LNCaP clone FGC (cell line): ENCODE measurements around the gene POPDC2.

Source experiments
- DNase-seq: peaks from one replicate; pipeline ENCODE4 v3.0.0-alpha.2; 2011; ENCODE audit warnings: low read depth
- H3K4me3 ChIP-seq: 2 replicates; pipeline ENCODE4 v1.5.1; 2011; ENCODE audit warnings: mild to moderate bottlenecking, low read depth, low read length, control low read depth
- TF ChIP-seq, protein P1 (sequence below): IDR thresholded peaks from 2 replicates; pipeline ENCODE4 v1.5.1; 2012; ENCODE audit warnings: mild to moderate bottlenecking; ENCODE audit not compliant: control insufficient read depth, insufficient read depth; ENCODE audit errors: extremely low read depth

Gene POPDC2

DNA sequence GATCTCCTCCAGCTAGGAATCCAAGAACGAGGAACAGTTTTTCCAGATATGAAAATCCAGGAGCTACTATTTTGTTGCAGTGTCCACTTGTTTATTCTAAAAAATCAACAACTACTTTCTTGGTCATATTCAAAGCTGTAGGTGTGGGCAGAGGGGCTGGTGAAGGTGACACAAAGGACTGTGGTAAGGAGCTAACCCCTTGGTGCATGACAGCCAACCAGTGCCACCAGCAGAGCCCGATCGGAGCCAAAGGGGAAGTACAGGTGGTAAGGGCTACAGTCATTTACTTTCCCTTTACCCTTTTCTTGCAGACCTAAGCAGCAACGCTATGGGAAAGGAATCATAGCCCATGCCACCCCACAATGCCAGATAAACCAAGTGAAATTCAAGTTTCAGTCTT lies 32.0 kb downstream of the POPDC2 start:
- DNase-seq = no peak

DNA sequence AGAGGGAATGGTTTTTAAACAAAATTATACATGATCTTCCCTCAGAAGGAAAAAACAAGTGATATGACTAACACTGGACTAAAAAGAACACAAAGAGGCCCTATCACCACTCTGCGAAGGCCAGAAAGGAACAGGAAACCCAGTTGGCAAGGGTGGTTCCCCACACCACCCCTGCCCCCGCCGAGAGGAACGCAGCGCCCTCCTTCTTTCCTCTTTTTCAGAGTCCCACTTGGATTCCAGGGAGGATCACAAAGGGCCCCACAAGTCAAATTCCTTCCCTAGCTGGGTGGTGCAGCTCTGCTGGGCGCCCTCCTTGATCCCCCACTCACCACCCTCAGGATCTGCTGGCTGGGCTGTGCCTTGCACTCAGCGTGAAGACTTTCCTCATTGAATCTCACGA lies 32.9 kb downstream of the POPDC2 start:
- H3K4me3 ChIP-seq = no peak overlapping the region
- TF ChIP-seq, protein P1, sequence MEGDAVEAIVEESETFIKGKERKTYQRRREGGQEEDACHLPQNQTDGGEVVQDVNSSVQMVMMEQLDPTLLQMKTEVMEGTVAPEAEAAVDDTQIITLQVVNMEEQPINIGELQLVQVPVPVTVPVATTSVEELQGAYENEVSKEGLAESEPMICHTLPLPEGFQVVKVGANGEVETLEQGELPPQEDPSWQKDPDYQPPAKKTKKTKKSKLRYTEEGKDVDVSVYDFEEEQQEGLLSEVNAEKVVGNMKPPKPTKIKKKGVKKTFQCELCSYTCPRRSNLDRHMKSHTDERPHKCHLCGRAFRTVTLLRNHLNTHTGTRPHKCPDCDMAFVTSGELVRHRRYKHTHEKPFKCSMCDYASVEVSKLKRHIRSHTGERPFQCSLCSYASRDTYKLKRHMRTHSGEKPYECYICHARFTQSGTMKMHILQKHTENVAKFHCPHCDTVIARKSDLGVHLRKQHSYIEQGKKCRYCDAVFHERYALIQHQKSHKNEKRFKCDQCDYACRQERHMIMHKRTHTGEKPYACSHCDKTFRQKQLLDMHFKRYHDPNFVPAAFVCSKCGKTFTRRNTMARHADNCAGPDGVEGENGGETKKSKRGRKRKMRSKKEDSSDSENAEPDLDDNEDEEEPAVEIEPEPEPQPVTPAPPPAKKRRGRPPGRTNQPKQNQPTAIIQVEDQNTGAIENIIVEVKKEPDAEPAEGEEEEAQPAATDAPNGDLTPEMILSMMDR = no peak
- no peak for DNase-seq

More for the DNA sequence above, 32.0 kb downstream of the POPDC2 start:
- H3K4me3 ChIP-seq = no peak overlapping the region
- TF ChIP-seq, protein P1 = no peak

DNA sequence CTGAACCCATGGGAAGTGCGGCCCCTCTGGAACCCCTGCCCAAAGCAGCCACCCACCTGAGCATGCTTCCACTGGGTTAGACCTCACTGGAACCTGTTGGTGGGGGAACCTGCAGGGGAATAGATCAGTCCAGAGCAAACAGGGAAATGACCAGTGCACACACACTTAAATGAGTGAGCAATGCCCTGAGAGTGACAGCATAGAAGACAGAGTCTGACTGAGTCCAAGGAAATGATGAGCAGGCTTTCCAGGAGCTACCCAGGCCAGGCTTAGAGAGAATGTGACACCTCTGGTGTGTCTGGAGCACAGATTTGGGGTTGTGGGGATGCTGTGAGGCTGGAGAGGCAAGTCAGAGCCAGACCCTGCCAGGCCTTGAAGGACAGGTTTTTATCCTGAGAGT lies 34.2 kb downstream of the POPDC2 start:
- TF ChIP-seq, protein P1 = no peak
- DNase-seq = no peak
- H3K4me3 ChIP-seq = no peak overlapping the region

DNA sequence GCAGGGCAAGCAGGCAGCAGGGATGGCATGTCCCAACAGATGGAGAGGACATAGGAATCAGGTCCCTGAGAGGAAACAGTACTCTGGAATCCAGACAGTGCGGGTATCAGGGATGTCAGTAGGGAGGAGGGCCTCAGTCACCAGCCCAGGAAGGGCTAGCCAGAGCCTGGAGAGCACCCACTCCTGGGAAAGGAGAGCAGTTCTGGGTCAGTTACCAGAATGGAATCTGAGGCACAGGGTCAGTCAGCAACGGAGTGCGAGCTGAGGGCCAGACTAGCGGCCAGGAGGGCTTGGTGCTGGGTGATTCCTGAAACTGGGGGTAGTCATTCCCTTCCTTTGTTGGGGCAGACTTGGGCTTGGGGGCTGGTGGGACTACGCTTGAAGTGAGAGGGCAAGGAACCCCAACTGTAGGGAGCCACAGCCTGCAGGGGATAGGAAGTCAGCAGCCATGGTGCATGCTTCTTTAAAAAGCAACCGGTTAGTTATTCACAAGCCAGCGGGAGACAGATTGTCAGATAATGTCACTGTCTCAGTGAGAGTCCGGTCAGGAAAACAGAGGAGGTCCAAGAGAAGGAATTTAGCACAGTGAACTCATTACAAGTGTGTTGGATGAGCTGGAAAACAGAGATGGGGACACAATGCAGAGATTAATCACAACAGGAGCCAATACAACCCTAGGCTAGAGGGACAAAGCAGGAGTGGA lies 34.8 kb downstream of the POPDC2 start:
- no peak overlapping the region for H3K4me3 ChIP-seq
- TF ChIP-seq, protein P1 = no peak
- DNase-seq = no peak

DNA sequence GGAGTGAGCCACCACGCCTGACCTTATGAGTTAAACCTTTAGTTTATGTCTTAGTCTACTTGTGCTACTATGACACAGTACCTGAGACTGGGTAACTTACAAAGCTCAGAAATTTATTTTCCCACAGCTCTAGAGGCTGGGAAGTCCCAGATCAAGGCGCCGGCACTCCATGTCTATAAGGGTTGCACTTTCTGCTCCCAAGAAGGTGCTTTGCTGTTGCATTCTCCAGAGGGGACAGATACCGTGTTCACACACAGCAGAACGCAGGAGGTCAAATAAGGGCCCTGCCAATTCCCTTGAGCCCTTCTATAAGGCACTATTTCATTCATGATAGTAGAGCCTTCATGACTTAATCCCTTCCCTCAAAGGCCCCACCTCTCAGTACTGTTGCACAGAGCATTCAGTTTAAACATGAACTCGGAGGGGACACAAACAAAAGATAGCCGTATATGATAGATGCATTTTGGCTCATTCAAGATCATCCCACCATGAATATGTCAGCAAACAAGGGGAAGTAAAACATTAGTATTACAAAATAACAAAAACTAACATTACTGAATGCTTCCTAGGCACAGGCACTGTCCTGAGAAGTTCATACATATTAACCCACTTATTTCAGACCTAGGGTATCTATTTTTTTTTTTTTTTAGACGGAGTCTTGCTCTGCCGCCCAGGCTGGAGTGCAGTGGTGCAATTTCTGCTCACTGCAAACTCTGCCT lies 36.2 kb downstream of the POPDC2 start:
- DNase-seq = no peak
- TF ChIP-seq, protein P1 = no peak
- no peak overlapping the region for H3K4me3 ChIP-seq

DNA sequence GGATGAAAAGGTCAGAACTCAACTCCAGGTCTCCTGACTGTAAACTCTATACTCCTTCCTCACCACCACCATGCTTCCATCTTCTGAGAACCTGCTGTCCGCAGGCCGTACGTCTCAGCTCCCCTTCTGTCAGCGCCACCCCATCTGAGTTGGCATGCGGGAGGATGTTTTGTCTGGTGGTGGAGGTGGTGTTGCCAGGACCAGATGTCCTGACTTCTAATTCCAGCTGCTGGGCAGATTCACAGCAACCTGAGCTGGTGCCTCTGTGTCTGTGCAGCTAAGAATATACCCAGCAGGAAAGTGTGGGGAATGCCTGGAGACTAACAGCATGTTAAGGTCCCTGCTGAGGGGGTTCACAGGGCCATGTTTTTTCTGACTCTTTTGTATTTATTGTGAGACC lies 39.5 kb downstream of the POPDC2 start:
- no peak for DNase-seq
- no peak overlapping the region for H3K4me3 ChIP-seq
- TF ChIP-seq, protein P1 = no peak
